WTC11 (cell line): Measurements from ENCODE around the gene CISH. TPM values are rescaled to one million over a fixed set of nuclear protein-coding genes. Genes with fewer than 3 reads are reported as not detected.

Experiments
- ATAC-seq: fragments of 200-7000 bp; cut with Tn5 transposase; 2 replicates; pipeline ENCODE4 v1.10.0; 2021; ENCODE audit warnings: mild to moderate bottlenecking, moderate library complexity
- CTCF ChIA-PET: fragments of 300-600 bp; sonication (Branson Sonifier 250); formaldehyde crosslinking; loops from one replicate; lab custom pipeline; 2021; ENCODE audit warnings: antibody characterized with exemption; lab: Charles Lee
- POLR2A ChIA-PET: fragments of 350-600 bp; sonication (Branson Sonifier 250); formaldehyde crosslinking; loops from one replicate; lab custom pipeline; 2021; ENCODE audit warnings: antibody characterized with exemption; lab: Charles Lee
- DNase-seq: peaks from one replicate; pipeline ENCODE4 v3.0.0; 2021; ENCODE audit warnings: low spot score
- H3K27ac Mint-ChIP-seq: 2 replicates; pipeline ENCODE4 v1.8.0; 2021; ENCODE audit warnings: mixed read lengths
- H3K27me3 Mint-ChIP-seq: 2 replicates; pipeline ENCODE4 v1.8.0; 2021; ENCODE audit warnings: low read depth, mild to moderate bottlenecking, moderate library complexity, mixed read lengths
- H3K36me3 Mint-ChIP-seq: 2 replicates; pipeline ENCODE4 v1.8.0; 2021; ENCODE audit warnings: mixed read lengths
- H3K4me1 Mint-ChIP-seq: 2 replicates; pipeline ENCODE4 v1.8.0; 2022; ENCODE audit warnings: mixed read lengths
- H3K4me3 Mint-ChIP-seq: 2 replicates; pipeline ENCODE4 v1.8.0; 2021; ENCODE audit warnings: mild to moderate bottlenecking, moderate library complexity, mixed read lengths
- H3K9me3 Mint-ChIP-seq: 2 replicates; pipeline ENCODE4 v1.8.0; 2021; ENCODE audit warnings: mixed read lengths
- AR ChIP-seq: fragments of 250-450 bp; sonication (Bioruptor Pico); IDR thresholded peaks from 2 replicates; pipeline ENCODE4 v1.9.0; 2021; ENCODE audit warnings: mild to moderate bottlenecking
- CBFB ChIP-seq: sonication (generic); formaldehyde crosslinking; IDR thresholded peaks from 2 replicates; pipeline ENCODE4 v1.8.1; 2022; ENCODE audit warnings: mild to moderate bottlenecking, low read depth, missing genetic modification reagents
- CREM ChIP-seq: sonication (generic); formaldehyde crosslinking; IDR thresholded peaks from 2 replicates; pipeline ENCODE4 v1.8.1; 2022; ENCODE audit warnings: mild to moderate bottlenecking, missing genetic modification reagents, moderate library complexity
- ELF4 ChIP-seq: sonication (generic); formaldehyde crosslinking; IDR thresholded peaks from 2 replicates; pipeline ENCODE4 v1.8.1; 2022; ENCODE audit warnings: low read depth, mild to moderate bottlenecking, moderate library complexity, missing genetic modification reagents
- ERG ChIP-seq: fragments of 250-450 bp; sonication (Bioruptor Pico); IDR thresholded peaks from 2 replicates; pipeline ENCODE4 v1.8.0; 2021; ENCODE audit warnings: mild to moderate bottlenecking
- ESRRA ChIP-seq: sonication (generic); formaldehyde crosslinking; IDR thresholded peaks from 2 replicates; pipeline ENCODE4 v1.8.1; 2022; ENCODE audit warnings: mild to moderate bottlenecking, missing genetic modification reagents, borderline replicate concordance
- ETV6 ChIP-seq: sonication (generic); formaldehyde crosslinking; IDR thresholded peaks from 2 replicates; pipeline ENCODE4 v1.8.1; 2022; ENCODE audit warnings: mild to moderate bottlenecking, missing genetic modification reagents
- FOXP4 ChIP-seq: sonication (generic); formaldehyde crosslinking; IDR thresholded peaks from 2 replicates; pipeline ENCODE4 v1.8.0; 2022; ENCODE audit warnings: mild to moderate bottlenecking, missing genetic modification reagents
- GABPB1 ChIP-seq: sonication (generic); formaldehyde crosslinking; IDR thresholded peaks from 2 replicates; pipeline ENCODE4 v1.8.1; 2023; ENCODE audit warnings: mild to moderate bottlenecking, missing genetic modification reagents
- HMGA2 ChIP-seq: fragments of 250-450 bp; sonication (Bioruptor Pico); IDR thresholded peaks from 2 replicates; pipeline ENCODE4 v1.4.0; 2021; ENCODE audit warnings: mild to moderate bottlenecking, moderate library complexity
- JUN ChIP-seq: sonication (generic); formaldehyde crosslinking; IDR thresholded peaks from 2 replicates; pipeline ENCODE4 v1.8.0; 2023; ENCODE audit warnings: mild to moderate bottlenecking, missing genetic modification reagents
- KAT7 ChIP-seq: sonication (generic); formaldehyde crosslinking; IDR thresholded peaks from 2 replicates; pipeline ENCODE4 v1.8.1; 2023; ENCODE audit warnings: missing genetic modification reagents, mild to moderate bottlenecking, borderline replicate concordance
- MYBL2 ChIP-seq: sonication (generic); formaldehyde crosslinking; IDR thresholded peaks from 2 replicates; pipeline ENCODE4 v1.8.1; 2023; ENCODE audit warnings: mild to moderate bottlenecking, moderate library complexity, missing genetic modification reagents
- NFE2L1 ChIP-seq: sonication (generic); formaldehyde crosslinking; IDR thresholded peaks from 2 replicates; pipeline ENCODE4 v1.8.1; 2023; ENCODE audit warnings: missing genetic modification reagents
- NR1H2 ChIP-seq: sonication (generic); formaldehyde crosslinking; IDR thresholded peaks from 2 replicates; pipeline ENCODE4 v1.9.0; 2021; ENCODE audit warnings: mild to moderate bottlenecking, moderate library complexity, missing genetic modification reagents
- NR2C2 ChIP-seq: sonication (generic); formaldehyde crosslinking; IDR thresholded peaks from 2 replicates; pipeline ENCODE4 v1.8.0; 2022; ENCODE audit warnings: mild to moderate bottlenecking, missing genetic modification reagents
- PRRX2 ChIP-seq: fragments of 250-450 bp; sonication (Bioruptor Pico); IDR thresholded peaks from 2 replicates; pipeline ENCODE4 v1.8.0; 2021; ENCODE audit warnings: mild to moderate bottlenecking
- RELA ChIP-seq: sonication (generic); formaldehyde crosslinking; IDR thresholded peaks from 2 replicates; pipeline ENCODE4 v1.8.1; 2022; ENCODE audit warnings: missing genetic modification reagents, mild to moderate bottlenecking, borderline replicate concordance
- TCF7 ChIP-seq: sonication (generic); formaldehyde crosslinking; IDR thresholded peaks from 2 replicates; pipeline ENCODE4 v1.8.0; 2022; ENCODE audit warnings: mild to moderate bottlenecking, low read depth, missing genetic modification reagents, moderate library complexity
- ZBTB21 ChIP-seq: sonication (generic); formaldehyde crosslinking; IDR thresholded peaks from 2 replicates; pipeline ENCODE4 v1.8.1; 2023; ENCODE audit warnings: mild to moderate bottlenecking, missing genetic modification reagents, borderline replicate concordance
- ZNF396 ChIP-seq: fragments of 250-450 bp; sonication (Bioruptor Pico); IDR thresholded peaks from 2 replicates; pipeline ENCODE4 v1.8.0; 2021; ENCODE audit warnings: mild to moderate bottlenecking, moderate library complexity, borderline replicate concordance
- ZNF425 ChIP-seq: fragments of 250-450 bp; sonication (Bioruptor Pico); conservative IDR thresholded peaks from 2 replicates; pipeline ENCODE4 v1.9.0; 2021; ENCODE audit warnings: mild to moderate bottlenecking
- total RNA-seq: library from RNA; stranded (reverse); gene quantifications from 3 replicates; pipeline ENCODE4 v1.2.3, GENCODE V29; 2021
- TF ChIP-seq, protein P1 (sequence below): sonication (generic); formaldehyde crosslinking; IDR thresholded peaks from 2 replicates; pipeline ENCODE4 v1.8.1; 2023; ENCODE audit warnings: mild to moderate bottlenecking, missing genetic modification reagents, moderate library complexity
- TF ChIP-seq, protein P2 (sequence below): sonication (generic); formaldehyde crosslinking; IDR thresholded peaks from 2 replicates; pipeline ENCODE4 v1.8.0; 2022; ENCODE audit warnings: mild to moderate bottlenecking, missing genetic modification reagents
- TF ChIP-seq, protein P3 (sequence below): sonication (generic); formaldehyde crosslinking; IDR thresholded peaks from 2 replicates; pipeline ENCODE4 v1.8.1; 2022; ENCODE audit warnings: low read depth, missing genetic modification reagents, borderline replicate concordance
- TF ChIP-seq, protein P4 (sequence below): sonication (generic); formaldehyde crosslinking; IDR thresholded peaks from 2 replicates; pipeline ENCODE4 v1.8.1; 2022; ENCODE audit warnings: low read depth, mild to moderate bottlenecking, moderate library complexity, missing genetic modification reagents, borderline replicate concordance

The CISH gene
- total RNA-seq, 1 experiment from 2014 or later, result 2.4 TPM

- peaks cover 17% of the 10 kb centered on the region for H3K27me3 Mint-ChIP-seq
Observed at GRCh38 chr3:50564321-50564720, 47.3 kb downstream of the CISH start.

DNA sequence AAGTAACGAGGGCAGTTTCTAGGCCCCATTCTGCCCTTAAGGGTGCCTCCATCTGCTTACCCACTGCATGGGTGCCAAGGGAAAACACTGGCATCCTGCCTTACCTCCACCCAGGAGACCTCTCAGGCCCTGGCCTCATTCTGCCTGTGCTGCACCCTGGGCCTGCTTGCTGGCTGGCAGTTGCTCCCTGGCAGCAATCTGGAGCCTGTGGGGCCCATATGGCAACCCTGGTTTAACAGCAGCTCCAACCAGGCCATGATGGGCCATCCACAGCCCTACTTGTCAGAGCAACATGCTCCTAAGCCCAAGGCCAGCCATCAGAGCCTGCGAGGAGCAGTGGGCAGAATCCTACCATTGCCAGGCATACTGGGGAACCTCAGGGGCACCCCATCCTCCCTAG, 47.7 kb downstream of the CISH start:
- H3K4me3 Mint-ChIP-seq, result no peak overlapping the region
- no peak for ATAC-seq
- no peaks in the 10 kb centered on the region for H3K36me3 Mint-ChIP-seq
- peaks cover 17% of the 10 kb centered on the region for H3K27me3 Mint-ChIP-seq
- H3K27ac Mint-ChIP-seq, result no peak overlapping the region
- POLR2A ChIA-PET, result no interaction called here
- DNase-seq, result no peak
- CTCF ChIA-PET, result no interaction called here
- H3K9me3 Mint-ChIP-seq, result no peaks in the 10 kb centered on the region
- H3K4me1 Mint-ChIP-seq, result peaks cover 12% of the 10 kb centered on the region
- no peak for TF ChIP-seq MYBL2 (CRISPR knock-in tag)
- TF ChIP-seq FOXP4 (CRISPR knock-in tag), result no peak
- no peak for TF ChIP-seq ZNF396 (CRISPR knock-in tag)
- no peak for TF ChIP-seq ZNF425
- TF ChIP-seq NR2C2 (CRISPR knock-in tag), result no peak
- TF ChIP-seq, protein P1, sequence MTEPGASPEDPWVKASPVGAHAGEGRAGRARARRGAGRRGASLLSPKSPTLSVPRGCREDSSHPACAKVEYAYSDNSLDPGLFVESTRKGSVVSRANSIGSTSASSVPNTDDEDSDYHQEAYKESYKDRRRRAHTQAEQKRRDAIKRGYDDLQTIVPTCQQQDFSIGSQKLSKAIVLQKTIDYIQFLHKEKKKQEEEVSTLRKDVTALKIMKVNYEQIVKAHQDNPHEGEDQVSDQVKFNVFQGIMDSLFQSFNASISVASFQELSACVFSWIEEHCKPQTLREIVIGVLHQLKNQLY (CRISPR knock-in tag), result no peak

More at GRCh38 chr3:50564321-50564720, 47.3 kb downstream of the CISH start:
- H3K27ac Mint-ChIP-seq, result no peak overlapping the region
- ATAC-seq, result no peak
- no peak overlapping the region for H3K4me3 Mint-ChIP-seq
- peaks cover 12% of the 10 kb centered on the region for H3K4me1 Mint-ChIP-seq
- CTCF ChIA-PET, result no interaction called here
- POLR2A ChIA-PET, result no interaction called here
- no peak for DNase-seq
- H3K36me3 Mint-ChIP-seq, result no peaks in the 10 kb centered on the region
- no peaks in the 10 kb centered on the region for H3K9me3 Mint-ChIP-seq
- TF ChIP-seq ESRRA (CRISPR knock-in tag) (no peak), TCF7 (CRISPR knock-in tag) (no peak), KAT7 (no peak), NFE2L1 (no peak), AR (no peak), ETV6 (CRISPR knock-in tag) (no peak), CREM (no peak), CBFB (no peak), ERG (CRISPR knock-in tag) (no peak), HMGA2 (CRISPR knock-in tag) (no peak), ZBTB21 (CRISPR knock-in tag) (no peak), RELA (CRISPR knock-in tag) (no peak), ELF4 (no peak), PRRX2 (CRISPR knock-in tag) (no peak), GABPB1 (CRISPR knock-in tag) (no peak), NR1H2 (CRISPR knock-in tag) (no peak), JUN (CRISPR knock-in tag) (no peak)
- TF ChIP-seq, protein P2, sequence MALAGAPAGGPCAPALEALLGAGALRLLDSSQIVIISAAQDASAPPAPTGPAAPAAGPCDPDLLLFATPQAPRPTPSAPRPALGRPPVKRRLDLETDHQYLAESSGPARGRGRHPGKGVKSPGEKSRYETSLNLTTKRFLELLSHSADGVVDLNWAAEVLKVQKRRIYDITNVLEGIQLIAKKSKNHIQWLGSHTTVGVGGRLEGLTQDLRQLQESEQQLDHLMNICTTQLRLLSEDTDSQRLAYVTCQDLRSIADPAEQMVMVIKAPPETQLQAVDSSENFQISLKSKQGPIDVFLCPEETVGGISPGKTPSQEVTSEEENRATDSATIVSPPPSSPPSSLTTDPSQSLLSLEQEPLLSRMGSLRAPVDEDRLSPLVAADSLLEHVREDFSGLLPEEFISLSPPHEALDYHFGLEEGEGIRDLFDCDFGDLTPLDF (CRISPR knock-in tag), result no peak
- TF ChIP-seq, protein P3, sequence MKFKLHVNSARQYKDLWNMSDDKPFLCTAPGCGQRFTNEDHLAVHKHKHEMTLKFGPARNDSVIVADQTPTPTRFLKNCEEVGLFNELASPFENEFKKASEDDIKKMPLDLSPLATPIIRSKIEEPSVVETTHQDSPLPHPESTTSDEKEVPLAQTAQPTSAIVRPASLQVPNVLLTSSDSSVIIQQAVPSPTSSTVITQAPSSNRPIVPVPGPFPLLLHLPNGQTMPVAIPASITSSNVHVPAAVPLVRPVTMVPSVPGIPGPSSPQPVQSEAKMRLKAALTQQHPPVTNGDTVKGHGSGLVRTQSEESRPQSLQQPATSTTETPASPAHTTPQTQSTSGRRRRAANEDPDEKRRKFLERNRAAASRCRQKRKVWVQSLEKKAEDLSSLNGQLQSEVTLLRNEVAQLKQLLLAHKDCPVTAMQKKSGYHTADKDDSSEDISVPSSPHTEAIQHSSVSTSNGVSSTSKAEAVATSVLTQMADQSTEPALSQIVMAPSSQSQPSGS (CRISPR knock-in tag), result no peak
- TF ChIP-seq, protein P4, sequence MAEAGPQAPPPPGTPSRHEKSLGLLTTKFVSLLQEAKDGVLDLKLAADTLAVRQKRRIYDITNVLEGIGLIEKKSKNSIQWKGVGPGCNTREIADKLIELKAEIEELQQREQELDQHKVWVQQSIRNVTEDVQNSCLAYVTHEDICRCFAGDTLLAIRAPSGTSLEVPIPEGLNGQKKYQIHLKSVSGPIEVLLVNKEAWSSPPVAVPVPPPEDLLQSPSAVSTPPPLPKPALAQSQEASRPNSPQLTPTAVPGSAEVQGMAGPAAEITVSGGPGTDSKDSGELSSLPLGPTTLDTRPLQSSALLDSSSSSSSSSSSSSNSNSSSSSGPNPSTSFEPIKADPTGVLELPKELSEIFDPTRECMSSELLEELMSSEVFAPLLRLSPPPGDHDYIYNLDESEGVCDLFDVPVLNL (CRISPR knock-in tag), result no peak
- TF ChIP-seq, all 79 proteins: peak for 0
